HG03354 (cell line): ENCODE measurements around the gene RAD51B.

Experiments
- ATAC-seq: cut with Tn5 transposase; IDR thresholded peaks from one replicate; pipeline ENCODE4 v1.9.1; 2021; ENCODE audit warnings: mild to moderate bottlenecking; ENCODE audit not compliant: unreplicated experiment, poor library complexity, severe bottlenecking

Gene RAD51B

DNA sequence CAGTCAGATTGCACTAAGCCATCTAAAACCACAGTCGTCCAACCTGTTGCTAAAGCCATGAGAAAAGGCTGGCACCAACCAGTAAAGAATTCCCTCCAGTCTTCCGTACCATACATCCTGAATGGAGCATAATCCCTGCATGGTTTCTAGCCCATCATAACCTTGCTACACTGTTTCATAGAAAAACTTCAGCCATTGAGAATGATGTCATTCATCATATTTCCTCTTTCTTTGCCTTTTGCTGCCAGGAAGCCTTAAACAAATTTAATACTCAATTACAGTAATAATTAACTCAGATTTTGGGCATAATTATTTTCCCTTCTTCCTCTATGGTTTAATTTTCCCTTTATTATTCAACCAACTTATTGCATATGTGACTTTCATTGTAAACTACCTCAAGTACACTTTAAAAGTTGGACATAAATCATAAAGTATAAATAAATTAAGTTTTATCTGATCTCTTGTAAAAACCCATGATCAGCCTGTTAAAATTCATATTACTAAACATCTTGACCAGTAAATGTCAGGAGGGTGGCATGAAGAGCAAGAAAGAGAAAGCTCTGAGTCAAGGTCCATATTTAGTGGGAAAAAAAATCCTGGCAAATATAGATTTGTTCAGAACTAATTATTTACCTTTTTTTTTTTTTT lies 708.6 kb downstream of the RAD51B start:
- no peak for ATAC-seq

GRCh38 chr14:68530443-68530842 lies 710.9 kb downstream of the RAD51B start:
- no peak for ATAC-seq

DNA sequence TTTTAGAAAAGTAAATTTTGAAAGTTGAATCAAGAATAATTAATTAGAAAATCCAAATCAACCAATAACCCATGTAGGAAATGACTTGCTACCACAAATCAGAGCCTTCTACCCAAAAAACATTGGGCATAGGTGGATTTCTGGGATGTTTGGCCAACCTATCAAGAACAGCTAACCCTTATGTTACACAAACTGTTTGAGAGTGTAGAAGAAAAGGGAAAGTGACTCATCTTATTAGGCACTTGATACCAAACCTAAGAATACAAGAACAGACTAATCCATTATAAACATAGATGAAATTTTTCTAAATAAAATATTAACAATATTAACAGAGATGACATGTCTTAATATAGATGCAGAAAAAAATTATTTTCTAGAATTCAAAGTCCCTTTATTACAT lies 712.9 kb downstream of the RAD51B start:
- no peak for ATAC-seq

- no peak for ATAC-seq
Observed at GRCh38 chr14:68534276-68534675, 714.7 kb downstream of the RAD51B start.

DNA sequence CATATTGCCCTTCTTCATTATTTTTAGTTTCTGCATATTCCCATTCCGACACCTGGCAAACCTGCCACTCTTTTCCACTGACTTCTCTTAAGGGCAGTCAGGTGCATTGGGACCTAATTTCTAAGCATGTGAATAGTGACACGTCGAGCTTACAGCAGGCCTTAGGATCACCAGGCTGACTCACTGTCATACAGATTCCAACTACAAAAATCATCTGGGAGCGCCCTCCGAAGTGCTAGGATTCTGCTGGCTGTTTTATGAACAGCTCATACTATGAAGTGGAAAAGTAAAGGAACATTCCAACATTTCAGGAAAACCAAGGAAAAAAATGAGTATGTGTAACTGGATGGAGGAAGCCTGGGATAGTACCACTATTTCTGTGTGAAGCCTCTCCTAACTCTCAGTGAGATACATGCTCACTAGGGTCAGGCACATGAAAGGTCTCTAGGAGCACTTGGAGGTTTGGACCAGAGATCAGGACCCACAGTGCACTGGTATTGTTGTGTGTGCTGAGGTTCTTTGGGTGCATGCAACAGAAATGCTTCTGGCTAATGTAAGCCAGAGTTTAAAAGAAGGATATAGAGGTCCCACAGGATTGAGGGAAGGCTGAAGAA lies 715.9 kb downstream of the RAD51B start:
- no peak for ATAC-seq

GRCh38 chr14:68536018-68536410 lies 716.4 kb downstream of the RAD51B start:
- no peak for ATAC-seq

- no peak for ATAC-seq
Observed at GRCh38 chr14:68538639-68539038, 719.1 kb downstream of the RAD51B start.

GRCh38 chr14:68539241-68539737 lies 719.7 kb downstream of the RAD51B start:
- ATAC-seq: no peak

GRCh38 chr14:68539789-68540188 lies 720.2 kb downstream of the RAD51B start:
- ATAC-seq: no peak

- no peak for ATAC-seq
Observed at GRCh38 chr14:68541178-68541896, 721.8 kb downstream of the RAD51B start.

- no peak for ATAC-seq
Observed at GRCh38 chr14:68542346-68542745, 722.8 kb downstream of the RAD51B start.

GRCh38 chr14:68543516-68543915 lies 723.9 kb downstream of the RAD51B start:
- ATAC-seq: no peak

DNA sequence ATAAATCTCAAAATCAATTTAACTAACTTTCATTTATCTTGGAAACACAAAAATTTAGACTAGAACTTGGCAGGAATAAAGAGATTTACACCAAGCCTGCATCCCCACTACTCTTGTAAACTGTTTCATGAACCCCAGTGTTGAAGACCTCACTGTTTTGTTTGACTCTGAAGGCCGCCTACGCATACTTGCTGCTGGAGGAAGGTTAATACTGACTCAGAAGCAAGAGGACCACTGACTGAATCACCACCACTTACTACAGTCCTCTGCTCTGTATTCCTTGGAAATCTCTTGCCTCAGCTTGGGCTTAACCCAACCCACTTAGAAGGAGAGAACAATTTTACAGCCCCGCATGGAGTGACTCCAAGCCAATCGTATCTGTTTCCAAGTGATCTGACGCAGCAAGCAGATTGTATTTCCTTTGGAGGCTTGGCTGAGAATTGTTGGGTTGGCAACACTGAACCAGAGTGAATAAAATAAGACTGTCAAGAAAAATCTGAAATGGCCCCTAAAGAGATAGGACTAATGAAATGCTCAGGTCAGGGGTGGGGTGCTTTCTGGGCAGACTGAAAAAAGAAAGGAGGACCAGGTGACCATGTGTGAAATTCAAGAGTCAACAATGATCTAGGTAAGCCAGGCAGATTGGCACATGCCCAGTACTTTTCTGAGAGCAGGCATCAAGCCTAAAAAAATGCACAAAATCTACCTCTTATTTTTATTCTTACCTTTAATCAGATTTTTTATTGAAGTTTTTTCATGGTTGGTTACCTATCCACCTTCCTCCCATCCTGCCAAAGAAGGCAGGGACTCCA lies 724.7 kb downstream of the RAD51B start:
- ATAC-seq: no peak

GRCh38 chr14:68546839-68547238 lies 727.3 kb downstream of the RAD51B start:
- no peak for ATAC-seq

DNA sequence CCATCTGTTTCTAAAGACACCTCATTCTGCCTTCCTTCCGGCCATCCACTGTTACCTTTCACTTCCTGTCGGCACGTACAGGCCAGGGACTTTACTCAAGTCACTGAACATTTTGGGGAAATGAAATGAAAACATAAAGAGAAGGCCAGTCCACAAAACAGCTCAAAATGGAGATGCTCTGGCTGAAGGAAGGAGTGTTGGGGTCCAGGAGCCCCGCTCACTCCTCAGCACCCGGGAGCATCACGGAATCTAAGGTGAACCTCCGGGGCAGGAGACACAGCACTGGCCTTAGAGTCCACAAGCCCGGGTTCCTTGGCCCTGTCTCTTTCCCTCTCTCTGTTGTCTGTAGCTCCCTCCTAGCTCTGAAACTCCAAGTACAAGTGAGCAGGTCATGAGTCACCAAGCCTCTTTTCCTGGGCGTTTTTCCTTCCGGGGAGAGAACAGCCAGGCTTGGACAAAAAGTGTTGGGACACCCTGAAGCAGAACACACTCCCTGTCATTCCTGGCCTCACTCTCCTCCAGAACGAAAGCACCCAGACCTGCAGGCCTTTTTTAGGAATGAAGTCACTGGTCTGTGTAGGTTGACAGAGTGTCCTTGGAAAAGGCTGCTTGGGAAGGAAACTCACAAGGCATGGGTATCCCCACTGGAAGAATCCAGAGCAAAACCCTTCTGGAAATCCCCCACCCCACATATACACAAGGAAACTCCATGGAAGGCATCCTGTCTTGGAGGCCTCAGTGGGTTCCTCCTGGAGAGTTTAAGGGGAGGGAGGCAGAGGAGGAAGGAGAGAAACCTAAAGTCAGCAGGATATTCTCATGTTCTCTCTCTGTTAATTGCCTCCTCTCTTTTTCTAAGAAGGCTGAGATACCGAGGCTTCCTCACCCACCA lies 728.0 kb downstream of the RAD51B start:
- no peak for ATAC-seq

GRCh38 chr14:68548194-68549076 lies 728.9 kb downstream of the RAD51B start:
- ATAC-seq: no peak

DNA sequence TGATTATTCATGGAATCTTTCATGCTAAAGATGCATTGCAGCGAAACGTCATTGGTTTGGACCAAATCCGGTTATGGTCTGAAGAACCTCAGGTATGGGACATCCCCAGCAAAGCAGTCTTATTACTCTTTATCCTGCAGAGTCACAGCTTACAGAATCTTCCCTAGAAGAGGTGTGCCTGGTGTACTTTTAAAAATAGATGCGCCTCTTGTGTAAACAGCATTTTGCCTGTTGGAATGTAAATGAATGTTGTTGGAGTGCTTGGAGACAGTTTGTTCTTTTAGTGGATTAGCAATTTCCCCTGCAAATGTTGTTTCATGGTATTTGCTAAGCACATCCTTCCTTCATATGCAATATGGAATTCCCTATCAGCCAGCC lies 730.7 kb downstream of the RAD51B start:
- ATAC-seq: no peak

- no peak for ATAC-seq
Observed at GRCh38 chr14:68551045-68551683, 731.6 kb downstream of the RAD51B start.
